Frontal cortex (tissue), 1 donor: ENCODE results near the gene SNPH. TPM values are rescaled to one million over a fixed set of nuclear protein-coding genes. Genes with fewer than 3 reads are reported as not detected.

Experiments used
- total RNA-seq: library from RNA; depleted of rRNA; stranded (reverse); fragments of >200 nt; gene quantifications from one replicate; pipeline ENCODE4 v1.2.3, GENCODE V29; 2014

The SNPH gene
- total RNA-seq, 1 donor from 2014 or later, result 21.6 TPM

Other genes starting within 250 kb of the SNPH start
- gene PSMF1, start 147.7 kb upstream of the SNPH start, total RNA-seq, result 24.5 TPM
- 9.4 TPM for gene TMEM74B, start 81.3 kb upstream of the SNPH start, total RNA-seq
- gene C20orf202, start 62.8 kb upstream of the SNPH start, total RNA-seq, result 0.41 TPM
- gene RAD21L1, start 40.2 kb upstream of the SNPH start, total RNA-seq, result under 0.01 TPM
- 3.3 TPM for gene SDCBP2, start 62.8 kb downstream of the SNPH start, total RNA-seq
- gene FKBP1A, start 126.8 kb downstream of the SNPH start, total RNA-seq, result 83.2 TPM
- gene NSFL1C, start 200.6 kb downstream of the SNPH start, total RNA-seq, result 29.3 TPM
- 0.82 TPM for gene SIRPB2, start 225.1 kb downstream of the SNPH start, total RNA-seq